HEK293T (cell line): ENCODE data around the gene SUN1.

Experiments
- CTCF ChIA-PET: fragments of 350-600 bp; formaldehyde crosslinking; extraction: SDS; loops from one replicate; lab custom pipeline; 2021; ENCODE audit warnings: antibody characterized with exemption, inconsistent platforms; lab: Yijun Ruan, JAX
- POLR2A ChIA-PET: fragments of 350-600 bp; formaldehyde crosslinking; extraction: SDS; loops from one replicate; lab custom pipeline; 2020; ENCODE audit warnings: antibody characterized with exemption, inconsistent platforms; lab: Yijun Ruan, JAX
- DNase-seq: peaks from one replicate; pipeline ENCODE4 v3.0.0; 2012; ENCODE audit warnings: mixed read lengths; ENCODE audit errors: extremely low spot score
- ARNT ChIP-seq: fragments of 450-650 bp; IDR thresholded peaks from 2 replicates; pipeline ENCODE4 v1.6.1; 2017; ENCODE audit warnings: mild to moderate bottlenecking
- BHLHE40 ChIP-seq: fragments of 450-650 bp; IDR thresholded peaks from 2 replicates; pipeline ENCODE4 v1.6.1; 2016; ENCODE audit warnings: mild to moderate bottlenecking, moderate library complexity, borderline replicate concordance
- CTBP1 ChIP-seq: fragments of 450-650 bp; IDR thresholded peaks from 2 replicates; pipeline ENCODE4 v1.6.1; 2016; ENCODE audit warnings: borderline replicate concordance
- ELF4 ChIP-seq: fragments of 450-650 bp; IDR thresholded peaks from 2 replicates; pipeline ENCODE4 v1.6.1; 2017; ENCODE audit warnings: antibody characterized with exemption
- FOXA1 ChIP-seq: fragments of 450-650 bp; IDR thresholded peaks from 2 replicates; pipeline ENCODE4 v1.6.1; 2016; ENCODE audit warnings: mild to moderate bottlenecking
- FOXK2 ChIP-seq: fragments of 450-650 bp; IDR thresholded peaks from 2 replicates; pipeline ENCODE4 v1.6.1; 2016; ENCODE audit warnings: mild to moderate bottlenecking
- FOXM1 ChIP-seq: fragments of 450-650 bp; IDR thresholded peaks from 2 replicates; pipeline ENCODE4 v1.6.1; 2017; ENCODE audit warnings: mild to moderate bottlenecking, borderline replicate concordance
- HDGF ChIP-seq: fragments of 450-650 bp; IDR thresholded peaks from 2 replicates; pipeline ENCODE4 v1.6.1; 2017; ENCODE audit warnings: antibody characterized with exemption, borderline replicate concordance
- L3MBTL2 ChIP-seq: fragments of 450-650 bp; conservative IDR thresholded peaks from 2 replicates; pipeline ENCODE4 v1.6.1; 2016; ENCODE audit warnings: mild to moderate bottlenecking
- LEF1 ChIP-seq: fragments of 450-650 bp; IDR thresholded peaks from 2 replicates; pipeline ENCODE4 v1.6.1; 2017; ENCODE audit warnings: mild to moderate bottlenecking, borderline replicate concordance
- NFRKB ChIP-seq: fragments of 450-650 bp; IDR thresholded peaks from 2 replicates; pipeline ENCODE4 v1.6.1; 2016; ENCODE audit warnings: mild to moderate bottlenecking, moderate library complexity
- SP1 ChIP-seq: fragments of 450-650 bp; IDR thresholded peaks from 2 replicates; pipeline ENCODE4 v1.6.1; 2017
- SUZ12 ChIP-seq: fragments of 450-650 bp; IDR thresholded peaks from 2 replicates; pipeline ENCODE4 v1.6.1; 2016; ENCODE audit warnings: mild to moderate bottlenecking
- TARDBP ChIP-seq: fragments of 450-650 bp; IDR thresholded peaks from 2 replicates; pipeline ENCODE4 v1.6.1; 2016
- ZNF384 ChIP-seq: fragments of 450-650 bp; IDR thresholded peaks from 2 replicates; pipeline ENCODE4 v1.6.1; 2016
- TF ChIP-seq, protein P1 (sequence below): fragments of 450-650 bp; IDR thresholded peaks from 2 replicates; pipeline ENCODE4 v1.6.1; 2016

The SUN1 gene

DNA sequence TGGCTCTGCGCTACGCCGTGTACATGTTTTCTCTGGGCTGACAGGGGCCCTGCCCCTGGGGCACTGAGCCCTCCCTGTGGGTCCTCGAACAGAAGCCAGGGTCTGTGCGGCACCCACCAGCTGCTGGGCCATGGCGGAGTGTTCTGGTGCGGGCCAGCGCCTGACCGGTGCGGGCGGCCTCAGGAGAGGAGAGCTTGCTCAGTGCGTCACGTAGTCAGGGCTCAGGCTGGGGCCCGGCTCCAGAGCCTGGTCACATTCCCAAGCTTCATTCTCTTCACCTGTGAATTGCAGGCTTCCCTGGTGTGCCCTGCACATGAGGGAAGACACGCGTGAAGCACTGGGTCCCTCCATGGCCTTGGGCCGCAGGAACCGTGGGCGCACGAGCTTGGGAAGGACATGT lies 59.5 kb downstream of the SUN1 start:
- no peak for DNase-seq
- ChIA-PET POLR2A (no interaction called here), CTCF (no interaction called here)
- no peak for TF ChIP-seq FOXM1
- no peak for TF ChIP-seq BHLHE40
- TF ChIP-seq FOXA1, result no peak
- TF ChIP-seq ZNF384, result no peak
- no peak for TF ChIP-seq SUZ12
- TF ChIP-seq, protein P1, sequence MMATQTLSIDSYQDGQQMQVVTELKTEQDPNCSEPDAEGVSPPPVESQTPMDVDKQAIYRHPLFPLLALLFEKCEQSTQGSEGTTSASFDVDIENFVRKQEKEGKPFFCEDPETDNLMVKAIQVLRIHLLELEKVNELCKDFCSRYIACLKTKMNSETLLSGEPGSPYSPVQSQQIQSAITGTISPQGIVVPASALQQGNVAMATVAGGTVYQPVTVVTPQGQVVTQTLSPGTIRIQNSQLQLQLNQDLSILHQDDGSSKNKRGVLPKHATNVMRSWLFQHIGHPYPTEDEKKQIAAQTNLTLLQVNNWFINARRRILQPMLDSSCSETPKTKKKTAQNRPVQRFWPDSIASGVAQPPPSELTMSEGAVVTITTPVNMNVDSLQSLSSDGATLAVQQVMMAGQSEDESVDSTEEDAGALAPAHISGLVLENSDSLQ, result no peak
- no peak for TF ChIP-seq ARNT

DNA sequence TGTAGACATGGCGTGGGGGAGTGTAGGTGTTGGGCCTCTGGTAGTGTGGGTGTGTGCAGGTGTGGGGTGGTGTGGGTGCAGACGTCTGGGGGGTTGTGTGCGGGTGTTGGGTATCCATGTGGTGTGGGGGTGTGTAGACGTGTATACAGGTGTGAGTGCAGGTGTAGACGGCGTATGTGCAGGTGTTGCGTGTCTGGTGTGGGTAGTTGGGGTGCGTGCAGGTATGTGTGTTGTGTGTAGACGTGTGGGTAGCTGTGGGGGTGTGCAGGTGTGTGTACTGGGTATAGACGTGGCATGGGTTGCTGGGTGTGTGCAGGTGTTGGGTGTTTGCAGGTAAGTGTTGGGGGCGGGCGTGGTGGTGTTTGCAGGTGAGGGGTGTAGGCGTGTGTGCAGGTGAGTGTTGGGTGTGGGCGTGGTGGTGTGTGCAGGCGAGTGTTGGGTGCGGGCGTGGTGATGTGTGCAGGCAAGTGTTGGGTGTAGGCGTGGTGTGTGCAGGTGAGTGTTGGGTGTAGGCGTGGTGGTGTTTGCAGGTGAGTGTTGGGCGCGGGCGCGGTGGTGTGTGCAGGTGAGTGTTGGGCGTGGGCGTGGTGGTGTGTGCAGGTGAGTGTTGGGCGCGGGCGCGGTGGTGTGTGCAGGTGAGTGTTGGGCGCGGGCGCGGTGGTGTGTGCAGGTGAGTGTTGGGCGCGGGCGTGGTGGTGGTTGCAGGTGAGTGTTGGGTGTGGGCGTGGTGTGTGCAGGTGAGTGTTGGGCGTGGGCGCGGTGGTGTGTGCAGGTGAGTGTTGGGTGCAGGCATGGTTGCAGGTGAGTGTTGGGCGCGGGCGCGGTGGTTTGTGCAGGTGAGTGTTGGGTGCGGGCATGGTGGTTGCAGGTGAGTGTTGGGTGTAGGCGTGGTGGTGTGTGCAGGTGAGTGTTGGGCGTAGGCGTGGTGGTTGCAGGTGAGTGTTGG lies 60.6 kb downstream of the SUN1 start:
- no peak for DNase-seq
- no peak for TF ChIP-seq FOXK2
- no peak for TF ChIP-seq HDGF
- TF ChIP-seq BHLHE40, result no peak
- no peak for TF ChIP-seq TARDBP
- TF ChIP-seq ARNT, result no peak
- TF ChIP-seq, protein P1, result no peak
- no peak for TF ChIP-seq LEF1
- no peak for TF ChIP-seq SUZ12
- no peak for TF ChIP-seq FOXM1
- TF ChIP-seq NFRKB, result no peak
- TF ChIP-seq L3MBTL2, result no peak
- TF ChIP-seq CTBP1, result no peak
- no peak for TF ChIP-seq ZNF384
- TF ChIP-seq FOXA1, result no peak
- TF ChIP-seq ELF4, result no peak
- TF ChIP-seq SP1, result no peak
- CTCF ChIA-PET, result no interaction called here
- POLR2A ChIA-PET, result no interaction called here

DNA sequence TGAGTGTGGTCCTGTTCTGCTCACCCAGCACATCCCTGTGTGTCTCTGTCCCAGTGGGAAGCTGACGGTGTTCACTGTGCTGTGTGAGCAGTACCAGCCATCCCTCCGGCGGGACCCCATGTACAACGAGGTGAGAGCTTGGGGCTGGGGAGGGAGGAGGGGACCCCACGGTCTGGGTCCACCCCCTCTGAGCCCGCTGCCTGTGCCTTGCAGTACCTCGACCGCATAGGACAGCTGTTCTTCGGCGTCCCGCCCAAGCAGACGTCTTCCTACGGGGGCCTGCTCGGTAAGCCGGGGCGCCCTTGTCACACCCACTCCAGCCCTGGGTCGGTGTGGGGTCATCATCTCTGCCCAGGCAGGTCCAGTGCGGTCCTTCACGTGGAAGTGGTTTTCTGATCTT lies 61.4 kb downstream of the SUN1 start:
- CTCF ChIA-PET, result no interaction called here
- no peak for DNase-seq
- TF ChIP-seq L3MBTL2 (no peak), NFRKB (no peak), BHLHE40 (no peak), FOXK2 (no peak), ARNT (no peak), FOXA1 (no peak), ZNF384 (no peak), ELF4 (no peak), LEF1 (no peak), SP1 (no peak), TARDBP (no peak), FOXM1 (no peak), SUZ12 (no peak), CTBP1 (no peak)
- TF ChIP-seq, protein P1, result no peak
- POLR2A ChIA-PET, result no interaction called here

DNA sequence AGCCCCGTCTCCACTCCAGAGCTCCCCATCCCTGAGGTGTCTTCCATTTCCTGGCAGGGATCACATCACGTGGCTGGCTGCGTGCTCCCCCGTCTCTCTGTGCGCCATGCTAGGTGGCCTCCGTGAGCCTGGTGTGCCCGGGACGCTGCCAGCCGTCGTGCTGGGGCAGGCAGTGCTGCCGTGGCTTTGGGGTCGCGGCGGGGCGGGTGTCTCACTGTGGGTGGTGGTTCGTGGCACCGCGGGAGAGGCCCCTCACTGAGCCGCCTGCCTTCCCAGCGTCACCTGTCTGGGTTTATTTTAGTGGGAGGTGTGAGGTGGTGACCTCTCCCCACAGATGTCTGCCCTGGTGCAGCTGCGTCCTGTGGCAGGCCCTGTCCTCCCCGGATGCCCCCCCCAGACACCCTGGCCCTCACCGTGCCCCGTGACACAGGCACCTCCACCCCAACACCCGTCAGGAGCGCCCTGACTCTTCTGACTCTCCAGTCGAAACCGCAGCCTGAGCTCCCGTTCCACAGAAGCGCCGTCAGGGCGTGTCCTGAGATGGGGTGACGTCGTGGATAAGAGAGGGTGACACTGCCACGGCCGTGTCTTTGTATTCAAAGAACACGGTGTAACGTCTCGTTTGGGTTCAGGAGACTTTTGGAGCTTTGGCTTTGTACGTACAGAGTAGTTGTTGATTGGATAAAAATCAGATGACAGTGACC lies 62.0 kb downstream of the SUN1 start:
- ChIA-PET CTCF (no interaction called here), POLR2A (no interaction called here)
- TF ChIP-seq BHLHE40, result no peak
- no peak for TF ChIP-seq L3MBTL2
- TF ChIP-seq FOXA1, result no peak
- TF ChIP-seq ZNF384, result no peak
- TF ChIP-seq LEF1, result no peak
- no peak for TF ChIP-seq ELF4
- TF ChIP-seq SP1, result no peak
- no peak for TF ChIP-seq FOXM1
- TF ChIP-seq NFRKB, result no peak
- no peak for TF ChIP-seq HDGF
- no peak for TF ChIP-seq TARDBP
- no peak for TF ChIP-seq CTBP1
- TF ChIP-seq SUZ12, result no peak
- no peak for TF ChIP-seq ARNT
- no peak for TF ChIP-seq FOXK2
- TF ChIP-seq, protein P1, result no peak
- DNase-seq, result no peak

DNA sequence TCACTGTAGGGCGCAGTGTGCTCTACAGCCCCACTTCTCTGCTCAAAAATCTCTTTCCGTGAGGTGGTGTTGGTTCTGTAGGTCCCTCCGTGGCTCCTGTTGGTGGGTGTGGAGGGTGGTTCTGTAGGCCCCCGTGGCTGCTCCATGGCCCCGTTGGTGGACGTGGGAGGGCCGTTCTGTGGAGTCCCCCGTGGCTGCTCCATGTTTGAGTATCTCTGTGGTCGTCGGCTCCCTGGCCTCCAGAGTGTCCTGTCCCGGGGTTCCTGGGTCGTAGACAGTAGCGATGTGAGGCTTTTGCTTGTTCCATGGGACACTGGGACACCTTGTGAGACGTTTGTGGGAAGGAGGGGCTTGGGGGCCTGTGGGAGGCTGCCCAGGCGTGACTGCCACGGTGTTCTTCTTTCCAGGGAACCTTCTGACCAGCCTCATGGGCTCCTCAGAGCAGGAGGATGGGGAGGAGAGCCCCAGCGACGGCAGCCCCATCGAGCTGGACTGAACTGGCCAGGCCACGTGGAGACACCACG lies 62.7 kb downstream of the SUN1 start:
- no peak for DNase-seq
- TF ChIP-seq CTBP1 (no peak), NFRKB (no peak), LEF1 (no peak), SP1 (no peak), ELF4 (no peak), SUZ12 (no peak), ARNT (no peak), HDGF (no peak), TARDBP (no peak), FOXM1 (no peak), FOXA1 (no peak), FOXK2 (no peak), ZNF384 (no peak), BHLHE40 (no peak)
- TF ChIP-seq, protein P1, result no peak
- ChIA-PET POLR2A (no interaction called here), CTCF (no interaction called here)
